H1 (cell line): ENCODE results near the gene CIROP. TPM values are rescaled to one million over a fixed set of nuclear protein-coding genes. Genes with fewer than 3 reads are reported as not detected.

Experiments
- CTCF ChIA-PET: fragments of 300-600 bp; sonication (Branson Sonifier 250); formaldehyde crosslinking; loops from one replicate; lab custom pipeline; 2021; ENCODE audit not compliant: partially characterized antibody; lab: Charles Lee
- POLR2A ChIA-PET: fragments of 300-600 bp; sonication (Branson Sonifier 250); formaldehyde crosslinking; loops from one replicate; lab custom pipeline; 2021; ENCODE audit warnings: inconsistent platforms; ENCODE audit not compliant: partially characterized antibody; lab: Charles Lee
- DNase-seq, 2 experiments: peaks; one replicate each; pipeline versions ENCODE4 v3.0.0 to v3.0.0-alpha.2; 2010 to 2022; ENCODE audit warnings: low spot score in 2 of 2, low read depth in 1 of 2, mixed read lengths in 1 of 2
- FAIRE-seq: peaks from 2 replicates; lab custom pipeline; 2011; peaks lifted over from hg19 to GRCh38; lab: Jason Lieb, UNC
- H2AFZ ChIP-seq: 2 replicates; pipeline ENCODE4 v1.8.1; 2012; ENCODE audit warnings: low read length, inconsistent platforms
- H2AK5ac ChIP-seq: 2 replicates; pipeline ENCODE4 v1.6.1; 2013; ENCODE audit warnings: low read depth, low read length
- H2BK120ac ChIP-seq: replicated peaks from 2 replicates; pipeline ENCODE3; 2013; ENCODE audit warnings: low read depth, low read length, inconsistent platforms
- H2BK12ac ChIP-seq: 2 replicates; pipeline ENCODE4 v1.6.1; 2013; ENCODE audit warnings: low read depth, low read length
- H2BK15ac ChIP-seq: 2 replicates; pipeline ENCODE4 v1.6.1; 2013; ENCODE audit warnings: low read length
- H2BK20ac ChIP-seq: 2 replicates; pipeline ENCODE4 v1.6.1; 2013; ENCODE audit warnings: low read length
- H2BK5ac ChIP-seq: 2 replicates; pipeline ENCODE4 v1.6.1; 2013; ENCODE audit warnings: low read depth, low read length
- H3K14ac ChIP-seq: 2 replicates; pipeline ENCODE4 v1.6.1; 2013; ENCODE audit warnings: inconsistent platforms; ENCODE audit not compliant: insufficient read length
- H3K18ac ChIP-seq: 2 replicates; pipeline ENCODE4 v1.6.1; 2013; ENCODE audit warnings: low read length; ENCODE audit errors: extremely low read depth
- H3K23ac ChIP-seq: 2 replicates; pipeline ENCODE4 v1.6.1; 2013; ENCODE audit warnings: inconsistent platforms; ENCODE audit not compliant: insufficient read length
- H3K23me2 ChIP-seq: 2 replicates; pipeline ENCODE4 v1.6.1; 2013; ENCODE audit warnings: low read depth, low read length
- H3K27ac ChIP-seq: 2 replicates; pipeline ENCODE4 v1.6.1; 2011; ENCODE audit warnings: low read depth, low read length, inconsistent platforms
- H3K27me3 ChIP-seq, 4 experiments: replicated peaks in 1 of 4; 1 replicate in 1 of 4; 2 replicates in 3 of 4; pipeline versions ENCODE4 v1.6.1 to v1.8.1; 2011 to 2013; ENCODE audit warnings: low read length in 3 of 4, mild to moderate bottlenecking in 3 of 4, inconsistent platforms in 2 of 4, mixed read lengths in 2 of 4, moderate library complexity in 1 of 4; ENCODE audit not compliant: control insufficient read depth in 3 of 4, insufficient read depth in 3 of 4; ENCODE audit errors: extremely low read depth in 1 of 4
- H3K36me3 ChIP-seq, 4 experiments: 2 replicates each; pipeline versions ENCODE4 v1.6.1 to v1.8.1; 2011 to 2013; ENCODE audit warnings: mild to moderate bottlenecking in 4 of 4, low read length in 3 of 4, moderate library complexity in 2 of 4, control low read depth in 1 of 4, inconsistent platforms in 1 of 4; ENCODE audit not compliant: insufficient read depth in 4 of 4, control insufficient read depth in 2 of 4
- H3K4ac ChIP-seq: replicated peaks from 2 replicates; pipeline ENCODE3; 2013; ENCODE audit warnings: low read length, low read depth, mixed read lengths, inconsistent platforms; ENCODE audit not compliant: insufficient read length
- H3K4me1 ChIP-seq, 4 experiments: replicated peaks in 1 of 4; 1 replicate in 1 of 4; 2 replicates in 3 of 4; pipeline versions ENCODE4 v1.6.1 to v1.8.1; 2011 to 2013; ENCODE audit warnings: low read length in 3 of 4, inconsistent platforms in 2 of 4, mixed read lengths in 1 of 4; ENCODE audit not compliant: insufficient read depth in 4 of 4, control insufficient read depth in 3 of 4
- H3K4me2 ChIP-seq, 2 experiments: 2 replicates each; pipeline versions ENCODE4 v1.6.1 to v1.8.1; 2011 to 2013; ENCODE audit warnings: low read depth in 2 of 2, low read length in 2 of 2, control low read depth in 1 of 2, inconsistent platforms in 1 of 2, mild to moderate bottlenecking in 1 of 2; ENCODE audit not compliant: insufficient read depth in 1 of 2
- H3K4me3 ChIP-seq, 4 experiments: fragments of 200-600, 300-600 bp in 1 of 4; sonication (generic), shearing (Covaris generic), sonication (Bioruptor Twin) in 1 of 4; 2 replicates each; pipeline versions ENCODE4 v1.5.1 to v1.8.1; 2011 to 2016; ENCODE audit warnings: low read length in 4 of 4, low read depth in 3 of 4, control low read depth in 2 of 4, inconsistent platforms in 2 of 4, mild to moderate bottlenecking in 2 of 4, mixed read lengths in 1 of 4, moderate library complexity in 1 of 4; ENCODE audit not compliant: insufficient read depth in 2 of 4; ENCODE audit errors: extremely low read depth in 1 of 4
- H3K56ac ChIP-seq: replicated peaks from 2 replicates; pipeline ENCODE3; 2013; ENCODE audit warnings: low read depth, mild to moderate bottlenecking, mixed read lengths, low read length, inconsistent platforms; ENCODE audit not compliant: insufficient read length
- H3K79me1 ChIP-seq: 2 replicates; pipeline ENCODE4 v1.6.1; 2013; ENCODE audit warnings: low read depth, low read length, control low read depth
- H3K79me2 ChIP-seq, 2 experiments: 2 replicates each; pipeline versions ENCODE4 v1.6.1 to v1.8.1; 2012 to 2013; ENCODE audit warnings: low read length in 2 of 2, mild to moderate bottlenecking in 2 of 2, inconsistent platforms in 1 of 2; ENCODE audit not compliant: insufficient read depth in 2 of 2, control insufficient read depth in 1 of 2
- H3K9ac ChIP-seq, 4 experiments: replicated peaks in 1 of 4; 1 replicate in 1 of 4; 2 replicates in 3 of 4; pipeline versions ENCODE4 v1.6.1 to v1.8.1; 2011 to 2013; ENCODE audit warnings: low read depth in 3 of 4, low read length in 3 of 4, control low read depth in 2 of 4, mild to moderate bottlenecking in 2 of 4, moderate library complexity in 2 of 4, inconsistent platforms in 1 of 4; ENCODE audit errors: extremely low read depth in 1 of 4
- H3K9me3 ChIP-seq, 2 experiments: 2 replicates each; pipeline versions ENCODE4 v1.6.1 to v1.8.1; 2012 to 2013; ENCODE audit warnings: mild to moderate bottlenecking in 2 of 2, moderate library complexity in 2 of 2, control low read depth in 1 of 2, inconsistent platforms in 1 of 2, low read depth in 1 of 2, low read length in 1 of 2, mixed read lengths in 1 of 2; ENCODE audit not compliant: insufficient read depth in 2 of 2
- H4K20me1 ChIP-seq, 2 experiments: replicated peaks in 1 of 2; 2 replicates each; pipeline versions ENCODE3 to v1.8.1; 2011 to 2013; ENCODE audit warnings: inconsistent platforms in 2 of 2, low read length in 2 of 2, mild to moderate bottlenecking in 1 of 2; ENCODE audit not compliant: insufficient read depth in 2 of 2, control insufficient read depth in 1 of 2
- H4K5ac ChIP-seq: 2 replicates; pipeline ENCODE4 v1.6.1; 2013; ENCODE audit warnings: low read length, low read depth, mixed read lengths, inconsistent platforms; ENCODE audit not compliant: insufficient read length
- H4K8ac ChIP-seq: 2 replicates; pipeline ENCODE4 v1.8.0; 2013; ENCODE audit warnings: mild to moderate bottlenecking, moderate library complexity, low read length, inconsistent platforms; ENCODE audit not compliant: insufficient read depth; ENCODE audit errors: extremely low read depth
- H4K91ac ChIP-seq: replicated peaks from 2 replicates; pipeline ENCODE3; 2013; ENCODE audit warnings: low read length, mixed read lengths, inconsistent platforms; ENCODE audit not compliant: insufficient read length
- CTCF ChIP-seq, 3 experiments: IDR thresholded peaks; 1 replicate in 2 of 3; 2 replicates in 1 of 3; pipeline versions ENCODE4 v1.5.1 to v1.6.1; 2011; ENCODE audit warnings: low read length in 3 of 3, mild to moderate bottlenecking in 3 of 3, inconsistent platforms in 2 of 3, low read depth in 1 of 3, moderate library complexity in 1 of 3; ENCODE audit not compliant: insufficient read depth in 1 of 3; ENCODE audit errors: control extremely low read depth in 1 of 3
- MAFK ChIP-seq: IDR thresholded peaks from 2 replicates; pipeline ENCODE4 v1.6.1; 2012; ENCODE audit warnings: low read depth, mild to moderate bottlenecking, improper control_type of control experiment, low read length
- RFX5 ChIP-seq: IDR thresholded peaks from 2 replicates; pipeline ENCODE4 v1.6.1; 2011; ENCODE audit warnings: low read depth, low read length, improper control_type of control experiment, borderline replicate concordance
- WGBS, 2 experiments: shearing (Covaris generic) in 1 of 2; methylation state at CpG; one replicate each; pipeline versions ENCODE4 v1.1.6 to v1.1.7; 2013 to 2015; ENCODE audit warnings: low lambda C conversion rate in 2 of 2, mixed read lengths in 2 of 2, inconsistent platforms in 1 of 2, low coverage in 1 of 2, missing lambda C conversion rate in 1 of 2; ENCODE audit not compliant: insufficient replicate concordance in 2 of 2, insufficient coverage in 1 of 2, insufficient read length in 1 of 2; ENCODE audit errors: extremely low coverage in 1 of 2, missing lambda C conversion rate in 1 of 2; 5-methylcytosine and 5-hydroxymethylcytosine counted together
- long read RNA-seq, 2 experiments: library from RNA in 1 of 2; library from capped mRNA in 1 of 2; stranded (forward); transcript quantifications; one replicate each; pipeline ENCODE4 v2.0.0, GENCODE V29; 2021; ENCODE audit warnings: inconsistent platforms in 1 of 2
- polyA minus RNA-seq, 3 experiments: library from RNA; depleted of rRNA, polyadenylated mRNA; stranded (reverse); fragments of >200 nt; gene quantifications; 1 replicate in 2 of 3; 2 replicates in 1 of 3; pipeline ENCODE4 v1.2.3, GENCODE V29; 2011
- polyA plus RNA-seq, 7 experiments: library from polyadenylated mRNA; depleted of rRNA in 3 of 7; stranded (reverse) in 5 of 7; unstranded in 2 of 7; fragments of >200 nt in 5 of 7; fragments of 200-250 nt in 2 of 7; gene quantifications; 1 replicate in 5 of 7; 2 replicates in 1 of 7; 4 replicates in 1 of 7; pipeline versions ENCODE4 v1.2.1 to v1.2.3, GENCODE V29; 2011 to 2013; ENCODE audit warnings: missing spikeins in 2 of 7, mixed read lengths in 2 of 7
- total RNA-seq: library from RNA; stranded (reverse); fragmentation: NEBNext Ultra II Directional; extraction: Animal tissue kit (Norgen Biotek cat#: 25700); gene quantifications from 2 replicates; pipeline ENCODE4 v1.2.1, GENCODE V29; 2021

Gene CIROP
- total RNA-seq (not detected in 2 replicates), polyA plus RNA-seq (2011; rRNA removed) (0.03 and 0.06 TPM in 2 replicates), polyA minus RNA-seq (2011; rRNA and poly(A)+ RNA removed) (0.13 TPM in 1 of 2 replicates, not detected in the other)
- not detected for polyA plus RNA-seq (2011; cell fraction: cytosol; rRNA removed)
- polyA plus RNA-seq (2011; cell fraction: nucleus; rRNA removed), result 0.17 TPM
- 0.07 to 0.13 TPM in 2 of 4 replicates, not detected in the others for polyA plus RNA-seq (2012, experiment 1 of 2)
- polyA plus RNA-seq (2012, experiment 2 of 2), result not detected
- 0.02 TPM for polyA plus RNA-seq (2013, experiment 1 of 2)
- polyA plus RNA-seq (2013, experiment 2 of 2), result 0.02 TPM
- not detected for polyA minus RNA-seq (2011; cell fraction: cytosol; rRNA and poly(A)+ RNA removed)
- not detected for polyA minus RNA-seq (2011; cell fraction: nucleus; rRNA and poly(A)+ RNA removed)
- long read RNA-seq, experiment 1, result 0 reads
- long read RNA-seq, experiment 2, result 0 reads

- Histone ChIP-seq H4K91ac (no peak within 1 kb of the TSS), H3K4ac (no peak within 1 kb of the TSS), H4K8ac (no peak within 1 kb of the TSS), H3K23ac (no peak within 1 kb of the TSS), H2BK5ac (no peak within 1 kb of the TSS; the same call in 1 of the 2 replicates), H3K27ac (no peak within 1 kb of the TSS), H2BK20ac (no peak within 1 kb of the TSS), H2BK120ac (no peak within 1 kb of the TSS), H3K4me2 (peak within 1 kb of the TSS in 1 of 2 experiments; percentile 17; a peak in 1 of 4 replicates), H3K36me3 (no peaks in the 10 kb centered on the region), H3K4me1 (peaks cover 6 to 15% (median 9%) of the 10 kb centered on the region in 4 experiments; a peak in 4 of 7 replicates), H3K9me3 (peaks cover 3 to 4% of the 10 kb centered on the region in 2 experiments; a peak in 2 of 4 replicates), H3K4me3 (no peak within 1 kb of the TSS; a peak in 1 of 8 replicates), H3K23me2 (no peaks in the 10 kb centered on the region), H3K14ac (no peak within 1 kb of the TSS), H4K5ac (no peak within 1 kb of the TSS), H3K18ac (peak within 1 kb of the TSS; percentile 75; the same call in 1 of the 2 replicates), H4K20me1 (no peaks in the 10 kb centered on the region), H2AK5ac (0 out of 2 replicates have a peak within 1 kb of the TSS, but pooled peaks have one; percentile 17), H3K56ac (no peak within 1 kb of the TSS), H2BK15ac (peak within 1 kb of the TSS; percentile 12; the same call in 1 of the 2 replicates), H3K27me3 (no peaks in the 10 kb centered on the region; a peak in 2 of 7 replicates), H3K79me2 (no peaks in the 10 kb centered on the region), H2AFZ (no peak within 1 kb of the TSS; the same call in 1 of the 2 replicates), H3K79me1 (no peaks in the 10 kb centered on the region), H3K9ac (no peak within 1 kb of the TSS; a peak in 1 of 7 replicates), H2BK12ac (peak within 1 kb of the TSS; percentile 75; the same call in 1 of the 2 replicates)
- ChIA-PET CTCF (interaction anchor here (1.4 kb wide), 2 partner anchors 9 to 34 kb away, joined by 4 to 7 read pairs; no protein-coding TSS in a partner anchor), POLR2A (interaction anchor here (0.6 to 3.0 kb wide), 4 partner anchors 10 to 154 kb away, joined by 3 to 14 read pairs (median 9); partner anchors contain the start of genes ACIN1 and C14orf119)
- FAIRE-seq (no peak), DNase-seq (peak in 1 of 2 experiments; percentile 45)
- WGBS, 2 experiments, result 57 to 100% methylated on average over 1 to 11 of the region's 11 CpGs
- TF ChIP-seq RFX5 (no peak), MAFK (no peak), CTCF (IDR thresholded peaks at IDR 0.05; ENCODE audit: control extremely low read depth in 1 of 3, insufficient read depth in 1 of 3, low read depth in 1 of 3, low read length in 3 of 3) (peak in 1 of 3 experiments; percentile 2; a peak in 1 of 4 replicates)
Observed at GRCh38 chr14:23104591-23105347, at the start of gene CIROP. Gene CIROP, minus strand, starts transcription at chr14:23104989. Its CDS starts 69 bp downstream, at chr14:23104920.
